HepG2 (cell line): ENCODE measurements around the gene EPB41. TPM values are rescaled to one million over a fixed set of nuclear protein-coding genes. Genes with fewer than 3 reads are reported as not detected.

Source experiments
- CENPX ChIP-seq: sonication (generic); formaldehyde crosslinking; IDR thresholded peaks from 2 replicates; pipeline ENCODE4 v1.9.0; 2021; ENCODE audit warnings: mild to moderate bottlenecking, missing genetic modification reagents, moderate library complexity
- FOXK1 ChIP-seq: sonication (generic); formaldehyde crosslinking; IDR thresholded peaks from 2 replicates; pipeline ENCODE4 v1.4.0; 2020; ENCODE audit warnings: low read depth, missing genetic modification reagents, borderline replicate concordance
- HDAC6 ChIP-seq: fragments of 200-600 bp; sonication (generic); IDR thresholded peaks from 2 replicates; pipeline ENCODE4 v1.7.0; 2017; ENCODE audit warnings: mild to moderate bottlenecking, antibody characterized with exemption, low read length, low read depth
- IKZF1 ChIP-seq: fragments of 450-650 bp; IDR thresholded peaks from 2 replicates; pipeline ENCODE4 v1.7.1; 2016
- TRAFD1 ChIP-seq: sonication (generic); formaldehyde crosslinking; IDR thresholded peaks from 2 replicates; pipeline ENCODE4 v1.5.1; 2020; ENCODE audit warnings: missing genetic modification reagents, mild to moderate bottlenecking, borderline replicate concordance
- ZNF274 ChIP-seq: sonication (generic); formaldehyde crosslinking; IDR thresholded peaks from 2 replicates; pipeline ENCODE4 v1.5.1; 2020; ENCODE audit warnings: mild to moderate bottlenecking, missing genetic modification reagents
- ZNF530 ChIP-seq: sonication (generic); formaldehyde crosslinking; IDR thresholded peaks from 2 replicates; pipeline ENCODE4 v1.5.0; 2020; ENCODE audit warnings: low read depth, mild to moderate bottlenecking, missing genetic modification reagents
- ZNF558 ChIP-seq: sonication (generic); formaldehyde crosslinking; IDR thresholded peaks from 2 replicates; pipeline ENCODE4 v1.9.0; 2022; ENCODE audit warnings: mild to moderate bottlenecking, missing genetic modification reagents, borderline replicate concordance
- ZNF564 ChIP-seq: sonication (generic); formaldehyde crosslinking; IDR thresholded peaks from 2 replicates; pipeline ENCODE4 v1.8.1; 2023; ENCODE audit warnings: mild to moderate bottlenecking, missing genetic modification reagents
- ZNF724P ChIP-seq: sonication (generic); formaldehyde crosslinking; IDR thresholded peaks from 2 replicates; pipeline ENCODE4 v1.8.0; 2022; ENCODE audit warnings: missing genetic modification reagents, borderline replicate concordance
- ZNF83 ChIP-seq: sonication (generic); formaldehyde crosslinking; IDR thresholded peaks from 2 replicates; pipeline ENCODE4 v1.4.0; 2020; ENCODE audit warnings: missing genetic modification reagents, mild to moderate bottlenecking, borderline replicate concordance
- ZXDC ChIP-seq: sonication (generic); formaldehyde crosslinking; IDR thresholded peaks from 2 replicates; pipeline ENCODE4 v1.5.0; 2020; ENCODE audit warnings: mild to moderate bottlenecking, missing genetic modification reagents
- polyA plus RNA-seq, 8 experiments: library from polyadenylated mRNA; depleted of rRNA in 3 of 8; stranded (reverse) in 7 of 8; unstranded in 1 of 8; fragments of >200 nt; fragmentation: Illumina TruSeq in 4 of 8; extraction: Trizol in 4 of 8; gene quantifications; 2 replicates each; pipeline versions ENCODE4 v1.2.1 to v1.2.3, GENCODE V29; 2011 to 2016; ENCODE audit warnings: low read depth in 4 of 8, missing spikeins in 1 of 8, mixed read lengths in 1 of 8; ENCODE audit not compliant: insufficient read depth in 1 of 8
- total RNA-seq, 5 experiments: library from RNA; depleted of rRNA; stranded (reverse); fragments of >200 nt; fragmentation: Illumina TruSeq; extraction: Trizol; gene quantifications; 2 replicates each; pipeline ENCODE4 v1.2.3, GENCODE V29; 2016; ENCODE audit warnings: low read depth in 1 of 5
- TF ChIP-seq, protein P1 (sequence below): sonication (generic); formaldehyde crosslinking; IDR thresholded peaks from 2 replicates; pipeline ENCODE4 v1.9.0; 2021; ENCODE audit warnings: missing genetic modification reagents, borderline replicate concordance
- TF ChIP-seq, protein P2 (sequence below): sonication (generic); formaldehyde crosslinking; IDR thresholded peaks from 2 replicates; pipeline ENCODE4 v1.4.0; 2020; ENCODE audit warnings: mild to moderate bottlenecking, missing genetic modification reagents
- TF ChIP-seq, protein P3 (sequence below): sonication (generic); formaldehyde crosslinking; IDR thresholded peaks from 2 replicates; pipeline ENCODE4 v1.8.0; 2022; ENCODE audit warnings: missing genetic modification reagents, low read depth, mild to moderate bottlenecking, borderline replicate concordance
- TF ChIP-seq, protein P4 (sequence below), 2 experiments: IDR thresholded peaks; 2 replicates each; pipeline ENCODE4 v1.6.1; 2011 to 2012; ENCODE audit warnings: low read length in 2 of 2, borderline replicate concordance in 1 of 2, low read depth in 1 of 2, mild to moderate bottlenecking in 1 of 2, moderate library complexity in 1 of 2

Gene EPB41
- total and polyA plus RNA-seq, 2 of the 13 experiments (the other 11 are each of a cell fraction or from before 2014, with no cell fraction given): 34.5 to 46.7 TPM

DNA sequence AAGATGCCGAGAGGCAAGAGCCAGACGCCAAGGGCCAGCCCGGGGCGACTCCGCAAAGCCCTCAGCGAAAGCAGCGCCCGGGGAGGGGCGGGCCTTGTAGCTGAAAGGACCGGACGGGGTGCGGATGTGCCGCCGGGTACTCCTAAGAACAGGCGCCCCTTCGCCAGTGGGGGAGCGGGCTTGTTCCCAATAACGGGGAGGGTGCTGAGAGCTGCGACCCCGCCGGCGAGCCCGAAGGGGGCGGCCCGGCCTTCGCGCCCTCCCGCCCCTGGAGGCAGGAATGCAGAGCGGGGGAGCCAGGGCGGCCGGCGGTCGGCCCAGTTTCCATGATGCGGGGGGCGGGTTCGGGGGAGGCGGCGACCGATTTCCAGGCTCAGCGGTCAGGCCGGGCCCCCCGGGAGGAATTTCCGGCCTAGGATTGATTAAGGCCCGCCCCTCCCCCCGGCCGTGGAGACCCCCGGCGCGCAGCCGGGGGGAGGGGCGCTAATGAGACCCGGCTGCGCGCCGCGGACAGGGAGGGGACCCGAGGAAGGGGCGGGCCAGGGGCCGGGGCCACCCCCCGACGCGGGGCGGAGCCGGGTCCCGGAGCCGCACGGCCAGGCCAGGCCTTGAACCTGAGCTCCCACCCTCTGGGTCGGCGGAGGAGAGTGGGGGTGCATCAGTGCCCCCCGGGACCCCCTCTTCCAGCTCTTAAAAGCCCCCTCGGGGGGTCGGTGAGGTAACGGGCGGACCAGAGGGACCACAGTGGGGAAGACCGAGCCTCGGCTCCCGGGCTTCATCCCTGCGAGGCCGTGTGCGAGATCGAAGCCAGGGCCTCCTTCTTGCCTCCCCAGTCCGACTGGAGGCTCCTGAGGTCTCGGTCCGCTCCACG lies 210.2 kb downstream of the EPB41 start (continued):
- TF ChIP-seq TRAFD1 (CRISPR knock-in tag) (no peak), ZNF564 (CRISPR knock-in tag) (0 out of 2 replicates have a peak, but pooled peaks have one; percentile 24), ZNF558 (CRISPR knock-in tag) (no peak), ZNF274 (CRISPR knock-in tag) (peak; percentile 47; the same call in 1 of the 2 replicates), ZNF83 (CRISPR knock-in tag) (no peak), ZXDC (CRISPR knock-in tag) (no peak), HDAC6 (no peak), CENPX (CRISPR knock-in tag) (no peak), ZNF530 (CRISPR knock-in tag) (no peak), FOXK1 (CRISPR knock-in tag) (no peak), ZNF724P (CRISPR knock-in tag) (peak; percentile 67; the same call in 1 of the 2 replicates), IKZF1 (no peak)
- TF ChIP-seq, protein P1, sequence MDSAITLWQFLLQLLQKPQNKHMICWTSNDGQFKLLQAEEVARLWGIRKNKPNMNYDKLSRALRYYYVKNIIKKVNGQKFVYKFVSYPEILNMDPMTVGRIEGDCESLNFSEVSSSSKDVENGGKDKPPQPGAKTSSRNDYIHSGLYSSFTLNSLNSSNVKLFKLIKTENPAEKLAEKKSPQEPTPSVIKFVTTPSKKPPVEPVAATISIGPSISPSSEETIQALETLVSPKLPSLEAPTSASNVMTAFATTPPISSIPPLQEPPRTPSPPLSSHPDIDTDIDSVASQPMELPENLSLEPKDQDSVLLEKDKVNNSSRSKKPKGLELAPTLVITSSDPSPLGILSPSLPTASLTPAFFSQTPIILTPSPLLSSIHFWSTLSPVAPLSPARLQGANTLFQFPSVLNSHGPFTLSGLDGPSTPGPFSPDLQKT: no peak
- TF ChIP-seq, protein P2, sequence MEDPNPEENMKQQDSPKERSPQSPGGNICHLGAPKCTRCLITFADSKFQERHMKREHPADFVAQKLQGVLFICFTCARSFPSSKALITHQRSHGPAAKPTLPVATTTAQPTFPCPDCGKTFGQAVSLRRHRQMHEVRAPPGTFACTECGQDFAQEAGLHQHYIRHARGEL (CRISPR knock-in tag): no peak
- TF ChIP-seq, protein P3, sequence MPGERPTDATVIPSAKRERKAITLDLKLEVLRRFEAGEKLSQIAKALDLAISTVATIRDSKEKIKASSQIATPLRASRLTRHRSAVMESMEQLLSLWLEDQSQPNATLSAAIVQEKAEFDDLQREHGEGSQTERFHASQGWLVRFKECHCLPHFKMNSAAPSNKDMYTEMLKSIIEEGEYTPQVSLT (CRISPR knock-in tag): no peak; the same call in 1 of the 2 replicates
- TF ChIP-seq, protein P4, sequence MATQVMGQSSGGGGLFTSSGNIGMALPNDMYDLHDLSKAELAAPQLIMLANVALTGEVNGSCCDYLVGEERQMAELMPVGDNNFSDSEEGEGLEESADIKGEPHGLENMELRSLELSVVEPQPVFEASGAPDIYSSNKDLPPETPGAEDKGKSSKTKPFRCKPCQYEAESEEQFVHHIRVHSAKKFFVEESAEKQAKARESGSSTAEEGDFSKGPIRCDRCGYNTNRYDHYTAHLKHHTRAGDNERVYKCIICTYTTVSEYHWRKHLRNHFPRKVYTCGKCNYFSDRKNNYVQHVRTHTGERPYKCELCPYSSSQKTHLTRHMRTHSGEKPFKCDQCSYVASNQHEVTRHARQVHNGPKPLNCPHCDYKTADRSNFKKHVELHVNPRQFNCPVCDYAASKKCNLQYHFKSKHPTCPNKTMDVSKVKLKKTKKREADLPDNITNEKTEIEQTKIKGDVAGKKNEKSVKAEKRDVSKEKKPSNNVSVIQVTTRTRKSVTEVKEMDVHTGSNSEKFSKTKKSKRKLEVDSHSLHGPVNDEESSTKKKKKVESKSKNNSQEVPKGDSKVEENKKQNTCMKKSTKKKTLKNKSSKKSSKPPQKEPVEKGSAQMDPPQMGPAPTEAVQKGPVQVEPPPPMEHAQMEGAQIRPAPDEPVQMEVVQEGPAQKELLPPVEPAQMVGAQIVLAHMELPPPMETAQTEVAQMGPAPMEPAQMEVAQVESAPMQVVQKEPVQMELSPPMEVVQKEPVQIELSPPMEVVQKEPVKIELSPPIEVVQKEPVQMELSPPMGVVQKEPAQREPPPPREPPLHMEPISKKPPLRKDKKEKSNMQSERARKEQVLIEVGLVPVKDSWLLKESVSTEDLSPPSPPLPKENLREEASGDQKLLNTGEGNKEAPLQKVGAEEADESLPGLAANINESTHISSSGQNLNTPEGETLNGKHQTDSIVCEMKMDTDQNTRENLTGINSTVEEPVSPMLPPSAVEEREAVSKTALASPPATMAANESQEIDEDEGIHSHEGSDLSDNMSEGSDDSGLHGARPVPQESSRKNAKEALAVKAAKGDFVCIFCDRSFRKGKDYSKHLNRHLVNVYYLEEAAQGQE (IDR thresholded peaks at IDR 0.05; ENCODE audit: borderline replicate concordance in 1 of 2, low read depth in 1 of 2, low read length in 2 of 2): no peak
